GM12872 (cell line): Measurements from ENCODE around the gene ACTR1A.

Source experiments
- TF ChIP-seq, protein P1 (sequence below): IDR thresholded peaks from 3 replicates; pipeline ENCODE4 v1.5.1; 2011; ENCODE audit warnings: low read depth, mild to moderate bottlenecking, low read length, moderate library complexity; ENCODE audit not compliant: insufficient read depth

Gene ACTR1A

DNA sequence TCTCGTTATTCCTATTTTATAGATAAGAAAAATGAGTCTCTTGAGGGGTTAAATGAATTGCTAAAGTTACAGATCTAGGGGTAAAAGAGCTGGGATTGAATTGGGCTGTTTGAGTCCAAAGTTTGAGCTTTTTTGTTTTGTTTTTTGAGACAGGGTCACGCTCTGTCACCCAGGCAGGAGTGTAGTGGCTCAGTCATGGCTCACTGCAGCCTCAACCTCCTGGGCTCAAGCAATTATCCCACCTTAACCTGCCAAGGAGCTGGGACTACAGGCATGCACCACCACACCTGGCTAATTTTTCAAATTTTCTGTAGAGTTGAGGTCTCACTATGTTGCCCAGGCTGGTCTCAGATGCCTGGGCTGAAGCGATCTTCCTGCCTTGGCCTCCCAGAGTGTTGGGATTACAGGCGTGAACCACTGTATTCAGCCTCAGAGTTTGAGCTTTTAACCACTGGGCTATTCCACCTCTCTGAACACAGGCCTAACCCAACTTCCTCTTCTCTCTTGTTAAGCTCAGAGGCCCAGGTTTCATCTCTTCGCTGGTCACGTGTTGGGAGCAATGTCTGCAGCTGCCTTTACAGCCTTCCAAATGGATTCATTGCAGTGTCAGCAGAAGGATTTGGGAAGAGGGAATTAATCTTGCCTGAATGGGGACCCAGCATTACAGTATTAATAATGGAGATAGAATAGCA, 9.2 kb upstream of the ACTR1A start:
- TF ChIP-seq, protein P1, sequence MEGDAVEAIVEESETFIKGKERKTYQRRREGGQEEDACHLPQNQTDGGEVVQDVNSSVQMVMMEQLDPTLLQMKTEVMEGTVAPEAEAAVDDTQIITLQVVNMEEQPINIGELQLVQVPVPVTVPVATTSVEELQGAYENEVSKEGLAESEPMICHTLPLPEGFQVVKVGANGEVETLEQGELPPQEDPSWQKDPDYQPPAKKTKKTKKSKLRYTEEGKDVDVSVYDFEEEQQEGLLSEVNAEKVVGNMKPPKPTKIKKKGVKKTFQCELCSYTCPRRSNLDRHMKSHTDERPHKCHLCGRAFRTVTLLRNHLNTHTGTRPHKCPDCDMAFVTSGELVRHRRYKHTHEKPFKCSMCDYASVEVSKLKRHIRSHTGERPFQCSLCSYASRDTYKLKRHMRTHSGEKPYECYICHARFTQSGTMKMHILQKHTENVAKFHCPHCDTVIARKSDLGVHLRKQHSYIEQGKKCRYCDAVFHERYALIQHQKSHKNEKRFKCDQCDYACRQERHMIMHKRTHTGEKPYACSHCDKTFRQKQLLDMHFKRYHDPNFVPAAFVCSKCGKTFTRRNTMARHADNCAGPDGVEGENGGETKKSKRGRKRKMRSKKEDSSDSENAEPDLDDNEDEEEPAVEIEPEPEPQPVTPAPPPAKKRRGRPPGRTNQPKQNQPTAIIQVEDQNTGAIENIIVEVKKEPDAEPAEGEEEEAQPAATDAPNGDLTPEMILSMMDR = no peak

DNA sequence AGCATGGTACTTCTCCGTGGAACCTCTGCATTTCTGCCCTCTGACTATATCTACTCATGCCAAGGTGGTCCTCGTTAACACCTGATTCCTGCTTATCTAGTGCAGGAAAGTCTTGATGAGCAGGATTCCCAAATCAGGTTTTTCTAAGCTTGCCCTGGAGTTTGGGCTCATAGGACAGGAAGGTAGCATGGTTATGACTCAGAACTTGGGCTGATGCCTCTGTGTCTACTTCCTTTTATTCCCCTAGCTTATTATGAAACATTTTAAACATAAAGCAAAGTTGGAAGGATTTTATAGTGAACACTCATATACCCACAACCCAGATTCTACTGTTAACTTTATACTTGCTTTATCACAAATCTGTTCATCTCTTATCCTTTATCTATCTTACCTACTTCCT, 6.9 kb upstream of the ACTR1A start:
- TF ChIP-seq, protein P1 = no peak

DNA sequence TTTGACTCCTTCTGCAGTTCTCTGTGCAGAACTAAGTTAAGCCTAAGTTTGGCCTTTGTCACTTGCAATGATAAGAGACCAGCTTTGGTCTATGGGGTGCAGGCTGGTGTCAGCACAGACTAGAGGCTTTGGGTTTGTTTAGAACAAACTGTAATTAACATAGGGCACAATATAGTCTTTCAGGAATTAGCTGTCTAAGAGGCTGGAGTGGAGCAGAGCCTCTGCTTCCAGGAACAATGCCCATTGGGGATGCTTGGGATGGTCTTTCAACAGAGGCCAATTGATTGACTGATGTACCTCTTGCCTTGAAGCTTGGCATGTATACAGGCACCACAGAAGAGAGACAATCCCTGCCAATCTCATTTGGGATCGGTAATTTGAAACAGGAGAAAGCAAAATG, 6.0 kb upstream of the ACTR1A start:
- TF ChIP-seq, protein P1 = no peak

DNA sequence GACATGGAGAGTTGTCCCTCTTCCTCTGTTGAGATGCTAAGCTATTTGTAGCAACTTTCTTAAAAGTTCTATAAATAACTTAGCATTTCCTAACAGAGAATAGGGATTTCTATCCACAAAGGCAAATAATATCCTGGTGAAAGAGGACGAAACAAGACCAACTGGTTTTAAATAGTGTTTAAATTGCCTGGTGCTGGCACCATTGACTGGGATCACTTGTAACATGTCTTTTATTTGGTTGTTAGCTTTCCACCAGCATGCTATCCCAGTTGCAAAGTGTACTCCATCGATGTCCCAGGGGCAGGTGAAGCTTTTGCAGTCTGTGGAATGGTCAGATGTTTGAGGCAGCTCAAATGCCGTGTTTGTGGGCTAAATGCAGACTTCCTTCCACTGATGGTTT, 5.0 kb upstream of the ACTR1A start:
- TF ChIP-seq, protein P1 = no peak

DNA sequence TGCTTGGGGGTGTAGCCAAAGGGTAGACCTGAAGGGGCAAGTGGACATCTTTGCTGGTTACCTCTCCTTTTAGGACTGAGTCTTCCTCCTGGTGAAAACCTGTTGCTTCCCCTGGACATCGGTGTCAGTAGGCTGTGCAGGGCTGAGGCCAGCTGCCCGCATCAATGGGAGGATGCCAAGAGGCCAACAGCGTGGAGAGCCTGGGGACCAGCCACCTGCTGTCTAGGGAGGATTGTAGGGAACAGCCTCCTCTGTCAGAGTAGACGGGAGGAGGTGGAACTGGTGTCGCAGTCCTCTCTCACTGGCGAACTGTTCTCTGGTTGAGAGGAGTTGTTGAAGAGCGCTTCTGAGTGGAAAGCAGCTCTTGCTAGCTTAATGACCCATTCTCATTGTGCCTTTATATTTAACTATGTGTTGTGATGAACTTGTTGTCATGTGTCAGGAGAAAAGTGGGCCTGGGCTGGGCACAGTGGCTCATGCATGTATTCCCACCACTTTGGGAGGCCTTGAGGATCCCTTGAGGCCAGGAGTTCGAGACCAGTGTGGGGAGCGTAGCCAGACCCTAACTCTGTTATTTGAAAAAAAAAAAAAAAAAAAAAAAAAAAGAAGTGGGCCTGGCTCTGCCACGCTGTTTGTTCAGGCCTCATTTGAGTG, 3.1 kb upstream of the ACTR1A start:
- TF ChIP-seq, protein P1 = no peak

DNA sequence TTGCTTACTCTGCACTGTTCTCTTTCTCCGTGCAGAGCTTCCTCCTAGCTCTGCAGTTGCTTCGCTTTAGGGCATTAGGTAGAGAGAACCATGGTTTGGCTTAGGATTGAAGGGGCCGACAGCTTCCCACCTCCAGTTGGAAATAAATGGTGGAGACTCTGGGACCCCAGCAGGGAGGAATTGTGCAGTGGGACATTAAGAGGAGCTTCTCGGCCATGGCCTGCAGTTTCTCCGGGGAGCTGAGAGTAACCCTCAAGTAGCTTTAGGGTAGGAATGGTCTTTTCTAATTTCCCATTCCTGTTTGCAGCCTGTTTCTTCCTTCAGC, 2.4 kb upstream of the ACTR1A start:
- TF ChIP-seq, protein P1 = no peak

DNA sequence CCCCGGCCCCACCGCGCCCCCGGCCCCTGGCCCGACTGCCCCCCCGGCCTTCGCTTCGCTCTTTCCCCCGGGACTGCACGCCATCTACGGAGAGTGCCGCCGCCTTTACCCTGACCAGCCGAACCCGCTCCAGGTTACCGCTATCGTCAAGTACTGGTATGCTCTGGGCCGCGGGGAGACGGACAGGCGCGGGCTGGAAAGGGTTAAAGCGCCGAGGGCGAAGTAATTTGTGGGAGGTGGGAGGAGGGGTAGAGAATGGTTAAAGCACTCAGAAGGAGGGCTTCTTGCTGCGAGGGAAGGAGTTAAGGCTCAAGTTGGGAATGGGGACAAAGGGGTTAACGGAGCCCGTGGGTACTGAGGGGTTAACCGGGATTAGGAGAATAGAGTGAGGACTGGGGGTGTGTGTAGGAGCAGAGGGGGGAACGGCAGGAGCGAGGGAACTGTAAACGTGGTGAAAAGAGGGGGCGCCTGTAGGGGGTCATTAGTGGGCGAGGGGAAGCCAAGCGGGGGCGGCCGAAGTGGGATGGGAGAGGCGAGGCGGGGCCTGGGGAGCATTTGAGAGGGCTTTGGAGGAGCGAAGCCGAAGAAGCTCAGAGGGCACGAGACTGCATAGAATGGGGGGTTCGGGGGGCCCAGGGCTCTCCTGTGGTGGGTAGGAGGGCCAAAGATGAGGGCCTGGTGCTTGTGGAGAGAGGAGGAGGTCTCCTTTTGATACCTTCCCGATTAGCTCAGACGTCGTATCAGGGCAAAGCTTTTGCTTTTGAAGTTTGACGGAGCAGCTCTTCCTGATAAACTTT, 1.9 kb upstream of the ACTR1A start:
- TF ChIP-seq, protein P1 = no peak
